ENCODE measurements around the gene LAMC1.

DNA sequence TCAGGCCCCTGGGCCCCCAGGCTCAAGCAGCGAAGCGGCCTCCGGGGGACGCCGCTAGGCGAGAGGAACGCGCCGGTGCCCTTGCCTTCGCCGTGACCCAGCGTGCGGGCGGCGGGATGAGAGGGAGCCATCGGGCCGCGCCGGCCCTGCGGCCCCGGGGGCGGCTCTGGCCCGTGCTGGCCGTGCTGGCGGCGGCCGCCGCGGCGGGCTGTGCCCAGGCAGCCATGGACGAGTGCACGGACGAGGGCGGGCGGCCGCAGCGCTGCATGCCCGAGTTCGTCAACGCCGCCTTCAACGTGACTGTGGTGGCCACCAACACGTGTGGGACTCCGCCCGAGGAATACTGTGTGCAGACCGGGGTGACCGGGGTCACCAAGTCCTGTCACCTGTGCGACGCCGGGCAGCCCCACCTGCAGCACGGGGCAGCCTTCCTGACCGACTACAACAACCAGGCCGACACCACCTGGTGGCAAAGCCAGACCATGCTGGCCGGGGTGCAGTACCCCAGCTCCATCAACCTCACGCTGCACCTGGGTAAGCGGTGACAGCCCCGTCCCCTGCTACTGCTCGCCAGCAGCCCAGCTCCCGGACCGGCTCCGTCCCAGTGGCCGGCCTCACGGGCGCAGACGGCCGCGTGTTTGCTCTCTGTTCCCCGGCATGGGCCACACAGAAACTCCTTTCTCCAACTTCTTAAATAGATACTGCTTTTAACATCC, 539 bp downstream of the LAMC1 start:
- TF ChIP-seq EZH2 (IDR thresholded peaks at IDR 0.05; ENCODE audit: low read length): no peak
- TF ChIP-seq, protein P1, sequence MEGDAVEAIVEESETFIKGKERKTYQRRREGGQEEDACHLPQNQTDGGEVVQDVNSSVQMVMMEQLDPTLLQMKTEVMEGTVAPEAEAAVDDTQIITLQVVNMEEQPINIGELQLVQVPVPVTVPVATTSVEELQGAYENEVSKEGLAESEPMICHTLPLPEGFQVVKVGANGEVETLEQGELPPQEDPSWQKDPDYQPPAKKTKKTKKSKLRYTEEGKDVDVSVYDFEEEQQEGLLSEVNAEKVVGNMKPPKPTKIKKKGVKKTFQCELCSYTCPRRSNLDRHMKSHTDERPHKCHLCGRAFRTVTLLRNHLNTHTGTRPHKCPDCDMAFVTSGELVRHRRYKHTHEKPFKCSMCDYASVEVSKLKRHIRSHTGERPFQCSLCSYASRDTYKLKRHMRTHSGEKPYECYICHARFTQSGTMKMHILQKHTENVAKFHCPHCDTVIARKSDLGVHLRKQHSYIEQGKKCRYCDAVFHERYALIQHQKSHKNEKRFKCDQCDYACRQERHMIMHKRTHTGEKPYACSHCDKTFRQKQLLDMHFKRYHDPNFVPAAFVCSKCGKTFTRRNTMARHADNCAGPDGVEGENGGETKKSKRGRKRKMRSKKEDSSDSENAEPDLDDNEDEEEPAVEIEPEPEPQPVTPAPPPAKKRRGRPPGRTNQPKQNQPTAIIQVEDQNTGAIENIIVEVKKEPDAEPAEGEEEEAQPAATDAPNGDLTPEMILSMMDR (optimal IDR thresholded peaks at IDR 0.05 in 1 of 3, IDR thresholded peaks at IDR 0.05 in 1 of 3, conservative IDR thresholded peaks at IDR 0.05 in 1 of 3; ENCODE audit: extremely low read depth in 1 of 3, insufficient read depth in 2 of 3, low read length in 3 of 3): peak; percentile 63 to 86 (median 84)

All from keratinocyte (primary cell).